ENCODE data around the gene QKI. TPM values are rescaled to one million over a fixed set of nuclear protein-coding genes. Genes with fewer than 3 reads are reported as not detected.

QKI gene
- total and polyA plus RNA-seq, 2 of the 8 experiments (the other 6 are each of a cell fraction or from before 2014, with no cell fraction given): 181 to 183 TPM

GRCh38 chr6:163596174-163596573, 181.7 kb downstream of the QKI start:
- H3K18ac ChIP-seq (ENCODE audit: extremely low read depth, low read length): no peak overlapping the region
- H3K23ac ChIP-seq (ENCODE audit: insufficient read length): no peak overlapping the region
- no peak for TF ChIP-seq NANOG (IDR thresholded peaks at IDR 0.05; ENCODE audit: insufficient read depth, low read depth, low read length, poor library complexity, severe bottlenecking)
- no peak overlapping the region for H2BK120ac ChIP-seq (replicated peaks; ENCODE audit: low read depth, low read length)
- no peak overlapping the region for H4K8ac ChIP-seq (ENCODE audit: extremely low read depth, insufficient read depth, low read length)
- no peak overlapping the region for H2BK12ac ChIP-seq (ENCODE audit: low read depth, low read length)
- no peak overlapping the region for H4K91ac ChIP-seq (replicated peaks; ENCODE audit: insufficient read length, low read length)
- H2BK20ac ChIP-seq (ENCODE audit: low read length): no peak overlapping the region
- H3K9ac ChIP-seq (replicated peaks in 1 of 4; ENCODE audit: extremely low read depth in 1 of 4, low read depth in 3 of 4, low read length in 3 of 4): no peak overlapping the region
- ChIA-PET CTCF (ENCODE audit: partially characterized antibody) (interaction anchor here (0.7 kb wide), 1 partner anchor 9 kb away, joined by 3 read pairs; no protein-coding TSS in a partner anchor), POLR2A (ENCODE audit: partially characterized antibody) (no interaction called here)
- H2BK15ac ChIP-seq (ENCODE audit: low read length): no peak overlapping the region
- no peak overlapping the region for H3K4me3 ChIP-seq (ENCODE audit: extremely low read depth in 1 of 4, insufficient read depth in 2 of 4, low read depth in 3 of 4, low read length in 4 of 4)
- H3K4me1 ChIP-seq (replicated peaks in 1 of 4; ENCODE audit: control insufficient read depth in 3 of 4, insufficient read depth in 4 of 4, low read length in 3 of 4): no peaks in the 10 kb centered on the region
- no peak overlapping the region for H3K14ac ChIP-seq (ENCODE audit: insufficient read length)
- no peak overlapping the region for H3K56ac ChIP-seq (replicated peaks; ENCODE audit: insufficient read length, low read depth, low read length)
- H3K79me1 ChIP-seq (ENCODE audit: low read depth, low read length): no peaks in the 10 kb centered on the region
- FAIRE-seq (no peak), DNase-seq (ENCODE audit: low read depth in 1 of 2, low spot score in 2 of 2) (no peak)
- H2AK5ac ChIP-seq (ENCODE audit: low read depth, low read length): no peak overlapping the region
- H3K4me2 ChIP-seq (ENCODE audit: insufficient read depth in 1 of 2, low read depth in 2 of 2, low read length in 2 of 2): no peak overlapping the region
- H3K23me2 ChIP-seq (ENCODE audit: low read depth, low read length): no peaks in the 10 kb centered on the region
- H2BK5ac ChIP-seq (ENCODE audit: low read depth, low read length): no peak overlapping the region
- 77% methylated on average over 2 of the region's 2 CpGs; no CpG with 5 or more reads in 1 of the 2 experiments for WGBS, 2 experiments (ENCODE audit: extremely low coverage in 1 of 2, insufficient coverage in 1 of 2, insufficient read length in 1 of 2, insufficient replicate concordance in 2 of 2, low coverage in 1 of 2, low lambda C conversion rate in 2 of 2, missing lambda C conversion rate in 1 of 2)
- no peaks in the 10 kb centered on the region for H4K20me1 ChIP-seq (replicated peaks in 1 of 2; ENCODE audit: control insufficient read depth in 1 of 2, insufficient read depth in 2 of 2, low read length in 2 of 2)
- peaks cover 2 to 3% of the 10 kb centered on the region in 2 experiments; a peak in 2 of 4 replicates for H3K9me3 ChIP-seq (ENCODE audit: insufficient read depth in 2 of 2, low read depth in 1 of 2, low read length in 1 of 2)
- no peak overlapping the region for H2AFZ ChIP-seq (ENCODE audit: low read length)
- no peaks in the 10 kb centered on the region for H3K36me3 ChIP-seq (ENCODE audit: control insufficient read depth in 2 of 4, insufficient read depth in 4 of 4, low read length in 3 of 4)
- no peak overlapping the region for H4K5ac ChIP-seq (ENCODE audit: insufficient read length, low read depth, low read length)
- H3K4ac ChIP-seq (replicated peaks; ENCODE audit: insufficient read length, low read depth, low read length): no peak overlapping the region
- H3K27ac ChIP-seq (ENCODE audit: low read depth, low read length): no peak overlapping the region
- no peaks in the 10 kb centered on the region for H3K27me3 ChIP-seq (replicated peaks in 1 of 4; ENCODE audit: control insufficient read depth in 3 of 4, extremely low read depth in 1 of 4, insufficient read depth in 3 of 4, low read length in 3 of 4)
- H3K79me2 ChIP-seq (ENCODE audit: control insufficient read depth in 1 of 2, insufficient read depth in 2 of 2, low read length in 2 of 2): no peaks in the 10 kb centered on the region
